ENCODE data around the gene NATD1.

DNA sequence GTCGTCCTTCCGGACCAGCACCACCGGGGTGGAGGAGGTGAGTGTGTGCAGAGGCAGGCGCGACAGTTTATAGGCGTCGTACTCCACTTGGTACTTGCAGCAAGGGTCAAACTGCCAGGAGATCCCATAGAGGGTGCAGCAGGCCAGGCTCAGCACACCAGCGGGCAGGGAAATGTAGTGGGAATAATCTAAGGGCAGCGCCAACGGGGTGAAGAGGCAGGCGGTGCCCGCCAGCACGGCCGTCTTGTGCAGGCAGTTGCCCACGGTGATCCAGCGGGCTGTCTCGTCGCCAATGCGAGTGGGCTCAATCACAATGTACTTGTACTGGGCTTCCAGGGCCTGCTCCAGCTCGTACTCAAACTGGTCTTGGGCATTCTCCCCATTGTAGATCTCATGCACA, 54.8 kb downstream of the NATD1 start:
- TF ChIP-seq, protein P1, sequence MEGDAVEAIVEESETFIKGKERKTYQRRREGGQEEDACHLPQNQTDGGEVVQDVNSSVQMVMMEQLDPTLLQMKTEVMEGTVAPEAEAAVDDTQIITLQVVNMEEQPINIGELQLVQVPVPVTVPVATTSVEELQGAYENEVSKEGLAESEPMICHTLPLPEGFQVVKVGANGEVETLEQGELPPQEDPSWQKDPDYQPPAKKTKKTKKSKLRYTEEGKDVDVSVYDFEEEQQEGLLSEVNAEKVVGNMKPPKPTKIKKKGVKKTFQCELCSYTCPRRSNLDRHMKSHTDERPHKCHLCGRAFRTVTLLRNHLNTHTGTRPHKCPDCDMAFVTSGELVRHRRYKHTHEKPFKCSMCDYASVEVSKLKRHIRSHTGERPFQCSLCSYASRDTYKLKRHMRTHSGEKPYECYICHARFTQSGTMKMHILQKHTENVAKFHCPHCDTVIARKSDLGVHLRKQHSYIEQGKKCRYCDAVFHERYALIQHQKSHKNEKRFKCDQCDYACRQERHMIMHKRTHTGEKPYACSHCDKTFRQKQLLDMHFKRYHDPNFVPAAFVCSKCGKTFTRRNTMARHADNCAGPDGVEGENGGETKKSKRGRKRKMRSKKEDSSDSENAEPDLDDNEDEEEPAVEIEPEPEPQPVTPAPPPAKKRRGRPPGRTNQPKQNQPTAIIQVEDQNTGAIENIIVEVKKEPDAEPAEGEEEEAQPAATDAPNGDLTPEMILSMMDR (IDR thresholded peaks at IDR 0.05; ENCODE audit: borderline replicate concordance, extremely low read depth, low read length, poor library complexity, severe bottlenecking), result no peak
- no peak for TF ChIP-seq EZH2 (IDR thresholded peaks at IDR 0.05; ENCODE audit: borderline replicate concordance, low read depth, low read length, severe bottlenecking)
